HG02610 (cell line): ENCODE data around the gene LIN52.
"Not testable (repeated sequence)": the region's sequence is repeated elsewhere in the genome, so short reads cannot be mapped to it uniquely, and the experiment has no call there.

ENCODE experiments used
- ATAC-seq: cut with Tn5 transposase; IDR thresholded peaks from one replicate; pipeline ENCODE4 v1.9.1; 2021; ENCODE audit warnings: mild to moderate bottlenecking, moderate library complexity; ENCODE audit not compliant: unreplicated experiment

Gene LIN52

DNA sequence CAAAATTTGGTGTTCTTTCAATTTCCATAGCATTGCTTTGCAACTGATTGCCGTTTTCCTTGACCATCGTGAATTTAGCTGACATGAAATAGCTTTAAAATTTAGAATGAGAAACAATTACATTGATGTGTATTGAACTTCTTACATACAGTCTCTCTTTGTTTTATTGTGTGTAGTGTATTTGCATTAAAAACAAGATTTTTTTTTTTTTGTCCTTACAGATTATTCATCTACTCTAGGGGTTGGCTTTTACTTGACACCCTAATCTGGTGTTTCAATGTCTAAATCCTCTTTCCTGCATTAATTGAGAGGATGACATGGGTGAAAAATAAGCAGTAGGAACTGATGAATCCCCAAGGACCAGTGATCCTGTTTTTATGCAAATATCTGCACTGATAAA lies 20.6 kb downstream of the LIN52 start:
- ATAC-seq = no peak

DNA sequence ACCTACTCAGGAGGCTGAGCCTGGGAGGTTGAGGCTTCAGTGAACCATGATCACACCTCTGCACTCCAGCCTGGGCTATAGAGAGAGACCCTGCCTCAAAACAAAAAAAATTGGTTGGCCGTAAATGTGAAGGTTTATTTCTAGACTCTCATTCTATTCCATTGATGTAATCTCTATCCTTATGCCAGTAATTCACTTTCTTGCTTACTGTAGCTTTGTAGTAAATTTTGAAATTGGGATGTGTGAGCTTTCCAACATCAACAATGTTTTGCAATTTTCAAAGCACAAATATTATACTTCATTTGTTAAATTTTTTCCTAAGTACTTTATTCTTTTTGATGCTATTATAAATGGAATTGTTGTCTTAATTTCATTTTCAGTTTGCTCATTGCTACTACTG lies 24.6 kb downstream of the LIN52 start:
- no peak for ATAC-seq

GRCh38 chr14:74111395-74112216 lies 26.9 kb downstream of the LIN52 start:
- not testable (repeated sequence) for ATAC-seq

GRCh38 chr14:74125487-74125886 lies 40.7 kb downstream of the LIN52 start:
- ATAC-seq = not testable (repeated sequence)

DNA sequence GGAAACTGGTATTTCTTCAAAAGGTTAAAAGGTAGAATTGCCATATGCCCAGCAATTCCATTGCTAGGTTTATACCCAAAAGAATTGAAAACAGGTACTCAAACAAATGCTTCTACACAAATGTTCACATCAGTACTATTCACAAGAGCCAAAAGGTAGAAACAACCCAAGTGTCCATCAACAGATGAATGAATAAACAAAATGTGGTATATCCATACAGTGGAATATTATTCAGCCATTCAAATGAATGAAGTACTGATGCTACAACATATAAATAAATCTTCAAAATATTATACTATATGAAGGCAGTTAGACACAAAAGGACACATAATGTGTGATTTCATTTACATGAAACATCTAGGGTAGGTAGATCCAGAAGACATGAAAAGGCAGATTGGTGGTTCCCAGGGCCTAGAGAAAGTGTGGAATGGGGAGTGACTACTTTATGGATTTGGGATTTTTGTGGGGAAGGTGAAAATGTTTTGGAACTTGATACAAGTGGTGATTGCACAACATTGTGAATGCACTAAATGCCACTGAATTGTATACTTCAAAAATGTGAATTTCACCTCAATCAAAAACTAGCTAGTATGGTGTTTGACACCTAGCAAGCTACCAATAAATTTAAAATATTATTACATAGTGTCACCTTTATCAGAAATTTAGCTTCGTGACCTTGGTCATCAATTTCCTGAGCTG lies 41.7 kb downstream of the LIN52 start:
- no peak for ATAC-seq

GRCh38 chr14:74127634-74128033 lies 42.9 kb downstream of the LIN52 start:
- no peak for ATAC-seq

DNA sequence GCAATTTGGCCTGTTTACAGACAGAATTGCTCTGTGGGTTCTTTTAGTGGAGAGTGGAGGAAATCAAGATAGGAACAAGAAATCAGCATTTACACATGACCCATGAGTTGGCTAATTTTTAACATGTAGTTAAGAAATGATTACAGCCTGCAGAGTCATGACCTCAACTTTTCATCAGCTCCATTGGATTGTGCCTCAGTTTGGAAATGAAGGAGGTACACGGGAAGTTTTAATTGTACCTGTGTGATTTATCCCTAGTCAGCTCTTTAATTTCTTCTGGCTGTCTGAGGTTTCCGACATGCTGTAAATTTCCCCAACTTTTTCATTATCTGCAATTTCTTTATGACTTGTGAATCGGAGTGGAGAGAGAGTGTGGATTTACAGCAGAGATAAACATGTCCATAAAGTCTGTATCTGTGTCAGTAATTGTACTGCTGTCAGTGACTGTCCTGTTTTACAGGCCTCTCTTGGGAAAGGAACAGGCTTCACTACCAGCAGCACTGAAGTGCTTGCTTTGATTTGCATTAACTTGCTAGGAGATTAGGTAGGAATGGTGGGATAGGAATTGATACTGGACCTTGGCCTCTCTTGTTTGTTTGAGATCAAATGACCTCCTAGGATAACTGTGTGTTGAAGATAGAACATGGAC lies 49.2 kb downstream of the LIN52 start:
- no peak for ATAC-seq

- ATAC-seq = no peak
Observed at GRCh38 chr14:74134484-74134883, 49.7 kb downstream of the LIN52 start.

DNA sequence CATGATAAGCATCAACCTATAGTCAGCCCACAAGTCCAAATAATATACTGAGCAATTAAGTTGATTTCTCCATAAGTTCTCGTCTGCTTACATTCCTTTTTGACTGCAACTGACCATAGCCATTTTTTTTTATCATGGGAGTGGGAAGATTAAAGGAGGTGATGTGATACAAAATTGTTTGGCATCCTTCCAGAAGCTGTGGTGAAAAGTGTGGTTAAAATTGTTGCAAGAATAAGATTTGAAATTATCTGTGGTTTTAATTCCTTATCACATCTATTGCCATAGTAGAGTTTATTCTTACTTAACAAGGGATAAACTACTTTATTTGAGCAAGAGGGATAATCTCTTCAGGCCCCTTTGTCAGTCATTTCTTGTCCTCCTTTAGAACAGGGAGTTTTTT lies 50.7 kb downstream of the LIN52 start:
- ATAC-seq = no peak

GRCh38 chr14:74140374-74140850 lies 55.7 kb downstream of the LIN52 start:
- ATAC-seq = no peak

- no peak for ATAC-seq
Observed at GRCh38 chr14:74141703-74142102, 56.9 kb downstream of the LIN52 start.

- no peak for ATAC-seq
Observed at GRCh38 chr14:74142523-74142922, 57.8 kb downstream of the LIN52 start.

DNA sequence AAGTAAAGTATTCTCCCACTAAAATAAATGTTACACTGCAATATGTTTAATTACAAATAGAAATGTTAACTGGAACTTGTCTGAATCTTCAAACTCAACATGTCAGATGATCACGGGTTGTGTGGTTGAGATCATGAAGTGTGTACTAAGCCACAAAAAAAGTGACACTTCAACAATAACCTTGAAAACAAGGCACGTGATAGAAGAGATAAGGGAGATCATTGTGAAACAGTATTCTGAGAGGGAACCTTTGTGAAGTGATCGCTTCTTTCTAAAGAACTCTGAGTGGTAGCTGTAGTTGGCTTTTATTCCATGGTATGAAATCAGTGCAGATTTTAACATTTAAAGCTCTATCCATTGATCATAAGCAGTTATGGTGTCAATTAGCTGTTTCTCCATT lies 60.0 kb downstream of the LIN52 start:
- no peak for ATAC-seq

GRCh38 chr14:74147571-74147970 lies 62.8 kb downstream of the LIN52 start:
- no peak for ATAC-seq

DNA sequence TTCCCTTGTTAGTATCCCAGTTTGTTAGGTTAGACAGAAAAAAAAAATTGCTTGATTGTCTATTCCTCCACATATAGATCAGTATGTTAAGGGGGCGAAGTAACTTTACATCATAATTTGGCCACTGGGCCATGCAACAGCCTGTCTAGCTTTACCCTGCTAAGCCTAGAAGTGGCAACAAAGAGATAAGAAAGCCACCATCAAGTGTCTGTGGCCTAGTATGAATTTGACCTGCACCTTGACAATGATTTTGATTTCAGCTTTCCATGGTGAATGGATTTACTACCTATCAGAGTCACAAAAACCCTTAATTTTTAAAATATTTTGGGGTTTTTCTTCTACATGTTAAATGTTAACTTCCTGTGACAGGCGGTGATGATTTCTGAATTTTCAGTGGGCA lies 63.9 kb downstream of the LIN52 start:
- ATAC-seq = no peak

DNA sequence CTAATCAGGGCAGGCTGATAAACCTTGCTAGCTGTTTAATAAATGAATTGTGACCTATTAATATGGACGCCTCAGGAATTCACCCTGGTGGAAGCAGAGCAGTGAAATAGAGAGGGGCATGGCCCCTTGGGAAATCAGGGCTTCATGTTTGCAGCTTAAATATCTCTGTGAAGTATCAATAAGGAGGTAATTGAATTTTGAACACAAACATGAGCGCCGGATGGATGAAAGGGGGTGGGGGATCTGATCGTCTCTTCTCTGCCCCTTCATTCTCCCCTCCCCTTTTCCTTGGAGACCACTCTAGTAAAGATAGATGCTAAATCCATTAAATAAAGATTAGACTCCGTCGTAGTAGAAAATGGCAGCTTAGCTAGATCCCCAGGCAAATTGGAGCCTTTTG lies 70.5 kb downstream of the LIN52 start:
- no peak for ATAC-seq

DNA sequence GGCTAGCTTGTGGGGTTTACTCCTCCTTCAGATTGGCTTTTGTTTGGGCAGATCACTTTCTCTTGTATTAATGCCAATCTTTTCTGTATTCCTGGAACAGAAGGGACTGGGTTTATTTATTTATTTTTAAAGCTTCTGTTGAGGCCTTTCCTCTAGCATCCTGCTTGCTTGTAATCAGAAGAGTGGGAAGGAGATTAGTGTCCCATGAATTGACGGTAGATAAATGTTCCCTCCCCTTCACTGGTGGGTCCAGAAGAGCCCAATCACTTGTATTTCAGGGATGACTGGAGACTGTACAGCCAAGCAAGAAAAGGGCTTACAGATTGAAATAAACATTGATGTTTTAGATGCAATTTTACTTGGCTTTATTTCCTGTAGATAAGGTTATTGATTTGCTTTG lies 71.0 kb downstream of the LIN52 start:
- ATAC-seq = no peak

DNA sequence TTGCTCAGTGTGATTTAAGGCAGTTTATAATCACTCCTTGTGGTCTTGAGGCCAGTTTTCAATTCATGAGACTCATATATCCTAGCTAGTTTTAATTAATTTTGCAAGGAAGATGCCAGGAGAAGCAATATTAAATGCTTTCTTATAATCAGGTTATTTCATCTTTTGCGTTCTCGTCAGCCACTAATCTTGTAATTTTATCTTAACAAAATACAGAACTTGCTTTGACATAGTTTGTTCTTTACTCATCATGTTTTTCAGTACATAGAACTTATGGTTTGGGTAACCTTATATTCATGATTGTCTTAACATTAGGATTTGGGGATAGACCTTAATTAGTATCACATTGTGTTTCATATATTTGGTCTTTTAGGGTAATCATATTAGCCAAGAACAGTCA lies 76.0 kb downstream of the LIN52 start:
- no peak for ATAC-seq

DNA sequence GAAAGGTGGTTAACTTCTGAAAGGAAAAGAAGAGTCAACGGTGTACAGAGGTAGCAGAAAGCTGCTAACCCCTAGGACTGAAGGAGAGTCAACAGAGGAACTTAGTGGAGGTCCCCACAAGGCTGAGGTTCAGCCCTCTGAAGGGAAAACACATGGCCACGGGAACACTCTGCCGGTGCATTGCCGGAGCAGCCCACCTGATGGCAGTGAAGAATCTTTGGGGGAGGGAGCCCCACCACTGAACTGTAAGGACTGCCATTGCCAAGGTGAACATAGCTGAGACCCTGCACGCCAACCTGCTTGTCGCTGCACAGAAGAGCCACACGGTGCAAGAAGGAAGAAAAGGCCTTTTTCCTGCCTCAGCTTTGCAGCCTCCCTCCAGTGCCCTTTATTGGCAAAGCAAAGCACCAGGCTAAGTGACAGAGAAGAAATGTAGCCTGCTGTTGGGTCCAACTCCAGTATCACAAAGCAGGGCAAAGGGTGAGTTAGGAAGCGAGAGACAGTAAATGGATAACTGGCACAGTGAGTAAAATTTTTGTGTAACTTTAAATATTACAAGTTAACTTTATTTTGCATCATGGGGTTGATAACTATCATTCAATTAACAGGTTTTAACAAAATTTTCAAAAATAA lies 76.9 kb downstream of the LIN52 start:
- no peak for ATAC-seq

GRCh38 chr14:74169906-74170305 lies 85.2 kb downstream of the LIN52 start:
- no peak for ATAC-seq

DNA sequence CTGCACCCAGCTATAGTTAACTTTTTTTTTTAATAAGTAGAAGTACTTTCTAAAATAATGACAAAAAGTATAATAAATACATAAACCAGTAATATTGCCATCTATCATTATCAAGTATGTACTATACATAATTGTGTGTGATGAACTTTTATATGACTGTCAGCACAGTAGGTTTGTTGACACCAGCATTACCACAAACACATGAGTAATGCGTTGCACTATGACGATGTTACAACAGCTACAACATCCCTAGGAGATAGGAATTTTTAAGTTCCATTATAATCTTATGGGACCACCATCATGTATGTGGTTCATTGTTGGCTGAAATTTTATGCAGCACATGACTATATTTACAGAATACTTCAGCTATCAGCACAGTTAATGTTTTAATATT lies 91.6 kb downstream of the LIN52 start:
- ATAC-seq = no peak
